Urinary bladder (tissue), 4 donors: ENCODE data around the gene RPS6KA2. TPM values are rescaled to one million over a fixed set of nuclear protein-coding genes. Genes with fewer than 3 reads are reported as not detected.
"Not testable (repeated sequence)": the region's sequence is repeated elsewhere in the genome, so short reads cannot be mapped to it uniquely, and the experiment has no call there.

Experiments used
- DNase-seq: peaks from one replicate; pipeline ENCODE4 v3.0.0-alpha.2; 2015; ENCODE audit errors: extremely low spot score
- H3K27ac ChIP-seq: one replicate; pipeline ENCODE4 v1.5.1; 2013; ENCODE audit warnings: low read depth, mild to moderate bottlenecking, moderate library complexity
- H3K36me3 ChIP-seq: one replicate; pipeline ENCODE4 v1.6.1; 2013; ENCODE audit warnings: mild to moderate bottlenecking, moderate library complexity; ENCODE audit not compliant: insufficient read depth
- H3K4me1 ChIP-seq: one replicate; pipeline ENCODE4 v1.6.1; 2013; ENCODE audit warnings: mild to moderate bottlenecking, moderate library complexity; ENCODE audit not compliant: insufficient read depth
- H3K4me3 ChIP-seq: one replicate; pipeline ENCODE4 v1.5.1; 2013; ENCODE audit warnings: low read depth, low read length
- whole genome bisulfite sequencing: extraction: QIAGEN DNeasy Blood & Tissue Kit; methylation state at CpG from one replicate; pipeline ENCODE4 v1.1.7; 2013; 5-methylcytosine and 5-hydroxymethylcytosine counted together
- polyA plus RNA-seq: library from polyadenylated mRNA; stranded (reverse); fragments of 200-250 nt; gene quantifications from one replicate; pipeline ENCODE4 v1.2.3, GENCODE V29; 2013
- total RNA-seq: library from RNA; depleted of rRNA; stranded (reverse); fragments of >200 nt; gene quantifications from one replicate; pipeline ENCODE4 v1.2.3, GENCODE V29; 2014
- donor health status: healthy with polysubstance abuse.
- donor health status: healthy.

The RPS6KA2 gene
- total and polyA plus RNA-seq, 2 donors, result 34.7 to 67.0 TPM

DNA sequence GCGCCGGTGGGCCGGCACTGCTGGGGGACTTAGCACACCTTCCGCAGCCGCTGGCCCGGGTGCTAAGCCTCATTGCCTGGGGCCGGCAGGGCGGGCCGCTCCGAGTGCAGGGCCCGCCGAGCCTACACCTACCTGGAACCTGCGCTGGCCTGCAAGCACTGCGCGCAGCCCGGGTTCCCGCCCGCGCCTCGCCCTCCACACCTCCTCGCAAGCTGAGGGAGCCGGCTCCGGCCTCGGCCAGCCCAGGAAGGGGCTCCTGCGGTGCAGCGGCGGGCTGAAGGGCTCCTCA, 233.6 kb downstream of the RPS6KA2 start:
- no peak overlapping the region for H3K27ac ChIP-seq
- H3K36me3 ChIP-seq, result no peaks in the 10 kb centered on the region
- H3K4me1 ChIP-seq, result no peaks in the 10 kb centered on the region
- H3K4me3 ChIP-seq, result no peak overlapping the region
- WGBS, result 87% methylated on average over 27 of the region's 27 CpGs
- DNase-seq, result no peak

DNA sequence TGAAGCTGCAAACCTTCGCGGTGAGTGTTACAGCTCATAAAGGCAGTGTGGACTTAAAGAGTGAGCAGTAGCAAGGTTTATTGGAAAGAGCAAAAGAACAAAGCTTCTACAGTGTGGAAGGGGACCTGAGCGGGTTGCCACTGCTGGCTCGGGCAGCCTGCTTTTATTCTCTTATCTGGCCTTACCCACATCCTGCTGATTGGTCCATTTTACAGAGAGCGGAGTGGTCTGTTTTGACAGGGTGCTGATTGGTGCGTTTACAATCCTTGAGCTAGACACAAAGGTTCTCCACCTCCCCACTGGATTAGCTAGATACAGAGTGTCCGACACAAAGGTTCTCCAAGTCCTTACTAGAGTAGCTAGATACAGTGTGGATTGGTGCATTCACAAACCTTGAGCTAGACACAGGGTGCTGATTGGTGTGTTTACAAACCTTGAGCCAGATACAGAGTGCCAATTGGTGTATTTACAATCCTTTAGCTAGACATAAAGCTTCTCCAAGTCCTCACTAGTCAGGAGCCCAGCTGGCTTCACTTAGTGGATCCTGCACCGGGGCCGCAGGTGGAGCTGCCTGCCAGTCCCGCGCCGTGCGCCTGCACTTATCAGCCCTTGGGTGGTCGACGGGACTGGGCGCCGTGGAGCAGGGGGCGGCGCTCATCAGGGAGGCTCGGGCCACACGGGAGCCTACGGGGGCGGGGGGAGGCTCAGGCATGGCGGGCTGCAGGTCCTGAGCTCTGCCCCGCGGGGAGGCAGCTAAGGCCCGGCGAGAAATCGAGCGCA, 234.1 kb downstream of the RPS6KA2 start:
- H3K36me3 ChIP-seq, H3K27ac ChIP-seq, DNase-seq, H3K4me1 ChIP-seq, H3K4me3 ChIP-seq: not testable (repeated sequence)
- WGBS, result 79% methylated on average over 30 of the region's 30 CpGs

DNA sequence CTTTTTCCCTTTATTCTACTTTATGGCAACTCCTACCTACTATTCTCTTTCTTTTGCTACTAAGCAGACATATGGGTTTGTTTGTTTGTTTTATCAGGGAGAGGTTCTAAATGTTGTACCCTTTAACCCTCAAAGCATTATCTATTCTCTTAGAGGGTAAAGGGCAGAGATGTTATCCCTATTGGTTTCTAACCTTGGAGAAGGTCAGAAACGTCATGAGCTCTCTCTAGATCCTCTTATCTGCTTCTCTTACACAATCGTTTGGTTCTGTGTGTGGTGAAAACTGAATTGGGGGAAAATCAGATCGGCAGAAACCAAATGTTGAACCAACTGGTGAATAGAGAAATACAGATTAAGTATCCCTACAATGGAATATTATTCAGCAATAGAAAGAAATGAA, 237.9 kb downstream of the RPS6KA2 start:
- Histone ChIP-seq H3K36me3 (no peaks in the 10 kb centered on the region), H3K27ac (no peak overlapping the region), H3K4me1 (no peaks in the 10 kb centered on the region), H3K4me3 (no peak overlapping the region)
- no peak for DNase-seq
- 47% methylated on average over 3 of the region's 3 CpGs for WGBS

DNA sequence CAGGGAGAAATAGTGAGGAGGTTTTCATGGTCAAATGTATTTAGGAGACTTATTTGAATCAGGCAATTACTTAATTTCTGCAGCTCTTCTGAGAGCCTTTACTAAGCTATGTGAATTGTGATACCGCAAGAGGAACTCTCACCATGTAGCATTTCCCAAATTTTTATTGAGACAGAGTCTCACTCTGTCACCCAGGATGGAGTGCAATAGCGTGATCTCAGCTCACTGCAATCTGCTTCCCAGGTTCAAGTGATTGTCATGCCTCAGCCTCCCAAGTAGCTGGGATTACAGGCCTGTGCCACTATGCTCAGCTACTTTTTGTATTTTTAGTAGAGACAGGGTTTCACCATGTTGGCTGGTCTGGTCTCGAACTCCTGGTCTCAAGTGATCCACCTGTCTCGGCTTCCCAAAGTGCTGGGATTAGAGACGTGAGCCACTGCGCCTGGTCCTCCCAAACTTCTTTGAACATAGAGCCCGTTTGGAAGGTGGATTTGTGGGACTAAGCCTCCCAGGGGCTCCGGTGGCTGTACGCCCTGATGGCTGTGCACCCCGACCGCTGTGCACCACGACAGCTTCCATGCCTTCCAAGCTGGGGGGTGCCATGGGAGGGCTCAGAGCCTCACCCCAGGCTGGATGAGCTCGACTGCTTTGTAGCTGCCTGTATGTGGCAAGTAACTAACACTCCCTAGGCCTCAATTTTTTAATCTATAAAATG, 238.6 kb downstream of the RPS6KA2 start:
- Histone ChIP-seq H3K4me1 (no peaks in the 10 kb centered on the region), H3K27ac (no peak overlapping the region), H3K36me3 (no peaks in the 10 kb centered on the region), H3K4me3 (no peak overlapping the region)
- no peak for DNase-seq
- 86% methylated on average over 13 of the region's 13 CpGs for WGBS

DNA sequence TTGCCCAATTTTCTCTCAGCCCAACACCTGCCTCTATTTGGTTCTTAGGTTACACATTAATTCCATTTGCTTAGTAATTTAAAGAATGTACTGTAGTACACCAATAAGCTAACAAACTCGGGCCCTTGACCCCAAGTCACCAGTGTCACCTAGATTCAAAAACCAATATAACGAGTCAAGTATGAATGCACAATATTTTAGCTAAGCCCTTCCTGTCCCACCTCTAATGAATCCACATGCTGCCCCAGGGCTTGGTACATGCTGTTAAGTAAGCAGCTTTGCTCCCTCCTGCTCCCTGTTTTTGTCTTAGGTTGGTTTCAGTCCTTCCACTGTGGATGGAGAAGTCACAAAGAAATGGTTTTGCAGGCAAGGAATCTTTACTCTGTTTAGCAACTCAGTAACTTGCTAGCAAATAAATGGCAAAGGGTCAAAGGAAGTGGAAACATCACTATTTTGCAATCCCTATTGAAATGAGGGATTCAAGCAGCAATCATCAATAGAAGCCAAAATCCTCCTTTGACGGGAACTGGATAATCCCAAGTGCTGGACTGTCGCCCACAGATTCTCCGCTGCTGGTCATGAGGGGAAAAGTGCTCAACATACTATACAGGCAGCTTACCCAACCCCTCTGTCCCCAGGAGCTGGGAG, 239.3 kb downstream of the RPS6KA2 start:
- no peak for DNase-seq
- Histone ChIP-seq H3K4me3 (no peak overlapping the region), H3K36me3 (no peaks in the 10 kb centered on the region), H3K27ac (no peak overlapping the region), H3K4me1 (no peaks in the 10 kb centered on the region)
- WGBS, result 71% methylated on average over 5 of the region's 5 CpGs

DNA sequence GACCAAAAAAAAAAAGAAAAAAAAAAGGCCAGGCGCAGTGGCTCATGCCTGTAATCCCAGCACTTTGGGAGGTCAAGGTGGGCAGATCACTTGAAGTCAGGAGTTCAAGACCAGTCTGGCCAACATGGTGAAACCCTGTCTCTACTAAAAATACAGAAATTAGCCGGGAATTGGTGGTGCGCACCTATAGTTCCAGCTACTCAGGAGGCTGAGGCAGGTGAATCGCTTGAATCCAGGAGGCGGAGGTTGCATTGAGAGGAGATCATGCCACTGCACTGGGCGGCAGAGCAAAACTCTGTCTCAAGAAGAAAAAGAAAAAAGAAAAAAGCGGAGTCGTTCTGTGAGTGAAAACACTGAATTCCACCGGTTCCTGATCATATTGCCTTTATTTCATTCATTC, 240.0 kb downstream of the RPS6KA2 start:
- H3K27ac ChIP-seq, H3K36me3 ChIP-seq, H3K4me3 ChIP-seq, H3K4me1 ChIP-seq, DNase-seq: not testable (repeated sequence)
- 96% methylated on average over 9 of the region's 9 CpGs for WGBS

DNA sequence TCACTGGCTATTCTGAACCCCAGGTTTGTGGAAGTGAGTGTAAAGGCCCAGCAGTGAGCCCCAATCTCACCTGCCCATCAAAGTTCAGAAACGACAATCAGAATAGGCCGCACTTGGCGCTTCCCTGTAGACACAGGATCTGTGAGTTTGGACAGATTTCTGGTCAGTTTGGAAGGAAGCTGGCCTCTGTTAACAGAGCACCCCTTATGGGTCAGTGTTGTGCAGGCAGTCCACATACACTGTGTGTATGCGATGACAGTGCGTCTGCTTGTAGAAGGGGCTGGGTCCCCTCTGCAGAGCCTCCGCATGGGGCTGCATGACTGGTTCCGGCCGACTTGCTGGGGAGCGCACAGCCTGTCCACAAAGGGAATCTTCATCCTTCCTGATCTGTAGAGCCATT, 240.9 kb downstream of the RPS6KA2 start:
- no peak for DNase-seq
- Histone ChIP-seq H3K4me1 (no peaks in the 10 kb centered on the region), H3K36me3 (no peaks in the 10 kb centered on the region), H3K27ac (no peak overlapping the region), H3K4me3 (no peak overlapping the region)
- 94% methylated on average over 9 of the region's 9 CpGs for WGBS

DNA sequence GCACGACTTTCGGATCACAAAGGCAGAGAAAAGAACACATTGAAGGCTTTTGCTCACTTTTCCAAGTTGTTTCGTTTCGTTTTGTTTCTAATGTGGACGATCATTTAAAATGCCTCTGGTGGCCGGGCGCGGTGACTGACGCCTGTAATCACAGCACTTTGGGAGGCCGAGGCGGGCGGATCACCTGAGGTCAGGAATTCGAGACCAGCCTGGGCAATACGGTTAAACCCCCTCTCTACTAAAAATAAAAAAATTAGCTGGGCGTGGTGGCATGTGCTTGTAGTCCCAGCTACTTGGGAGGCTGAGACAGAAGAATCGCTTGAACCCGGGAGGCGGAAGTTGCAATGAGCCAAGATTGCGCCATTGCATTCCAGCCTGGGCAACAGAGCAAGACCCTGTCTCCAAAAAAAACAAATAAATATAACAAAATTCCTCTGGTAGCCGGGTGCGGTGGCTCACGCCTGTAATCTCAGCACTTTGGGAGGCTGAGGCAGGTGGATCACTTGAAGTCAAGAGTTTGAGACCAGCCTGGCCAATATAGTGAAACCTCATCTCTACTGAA, 243.2 kb downstream of the RPS6KA2 start:
- H3K36me3 ChIP-seq, H3K4me1 ChIP-seq, DNase-seq: not testable (repeated sequence)
- H3K4me3 ChIP-seq, result peak overlapping the region; percentile 95
- 20% methylated on average over 22 of the region's 22 CpGs for WGBS
- H3K27ac ChIP-seq, result peak overlapping the region; percentile 92

DNA sequence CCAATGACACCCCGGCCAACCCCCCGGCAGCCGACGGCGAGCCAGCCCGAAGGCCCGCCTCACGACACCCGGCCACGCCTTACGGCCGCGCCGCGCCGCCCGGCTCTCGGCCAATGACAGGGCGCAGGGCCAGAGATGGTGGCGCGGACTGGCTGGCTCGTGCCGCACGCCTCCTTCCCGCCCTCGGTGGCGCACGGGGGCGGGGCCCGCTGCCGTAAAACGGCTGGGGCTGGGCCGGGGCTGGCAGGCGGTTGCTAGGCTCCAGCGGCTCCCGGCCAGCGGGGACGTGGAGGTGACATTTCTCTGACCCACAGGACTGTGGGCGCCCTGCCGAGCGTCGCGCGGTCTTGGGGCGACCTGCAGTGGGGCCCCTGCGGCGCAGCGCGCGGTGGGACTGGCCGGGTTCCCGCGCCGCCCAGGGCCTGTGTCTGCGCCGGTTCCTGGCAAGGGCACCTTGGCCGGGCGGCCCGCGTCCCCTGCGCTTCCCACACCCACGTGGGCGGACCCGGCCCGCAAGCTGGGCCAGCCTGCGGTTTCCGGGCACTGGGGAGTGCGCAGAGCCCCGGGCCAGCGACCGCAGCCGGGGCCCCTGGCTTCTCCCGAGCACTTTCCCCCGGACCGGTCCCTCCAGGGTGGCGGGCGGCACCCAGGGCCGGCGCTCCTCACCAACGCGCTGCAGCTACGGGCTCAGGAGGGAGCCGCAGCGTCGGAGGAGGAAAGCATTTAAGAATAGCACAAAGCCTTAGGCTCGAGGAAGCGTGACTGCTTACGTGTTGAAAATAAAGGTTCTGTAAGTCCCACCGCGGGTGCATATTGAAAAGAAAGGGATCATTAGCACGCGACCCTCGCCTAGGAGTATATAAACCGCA, 243.9 kb downstream of the RPS6KA2 start, which contains the start of gene MPC1:
MPC1 (minus strand) TSS at position 8 of the 869 bp plus-strand sequence. CDS start 64 bp downstream, outside the sequence.
- peak; percentile 84 for DNase-seq
- Histone ChIP-seq H3K36me3 (no peaks in the 10 kb centered on the region), H3K4me3 (peak within 1 kb of the TSS; percentile 95), H3K4me1 (no peaks in the 10 kb centered on the region), H3K27ac (peak within 1 kb of the TSS; percentile 92)
- under 1% methylated on average over 94 of the region's 94 CpGs for WGBS

DNA sequence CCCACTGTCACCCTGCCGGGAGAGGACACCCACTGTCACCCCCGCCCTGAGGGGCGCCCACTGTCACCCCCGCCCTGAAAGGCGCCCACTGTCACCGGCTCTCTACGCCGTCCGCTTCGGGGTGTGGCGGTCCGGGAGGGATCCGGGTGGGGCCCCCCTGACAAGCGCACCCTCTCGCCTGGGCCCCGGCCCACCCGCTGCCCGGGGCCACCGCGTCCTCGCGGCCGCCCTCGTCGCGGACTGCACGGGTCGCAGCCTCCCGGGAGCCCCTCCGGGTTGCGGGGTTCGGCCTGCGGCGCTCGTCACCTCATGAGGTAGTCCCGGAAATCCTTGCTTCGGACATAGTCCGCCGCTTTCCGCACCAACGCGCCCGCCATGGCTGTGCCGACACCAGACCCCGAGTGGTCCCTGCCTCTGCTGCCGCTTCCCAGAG, 244.5 kb downstream of the RPS6KA2 start:
- no peak for DNase-seq
- Histone ChIP-seq H3K4me3 (peak overlapping the region; percentile 95), H3K4me1 (no peaks in the 10 kb centered on the region), H3K27ac (peak overlapping the region; percentile 80), H3K36me3 (no peaks in the 10 kb centered on the region)
- WGBS, result under 1% methylated on average over 46 of the region's 46 CpGs

DNA sequence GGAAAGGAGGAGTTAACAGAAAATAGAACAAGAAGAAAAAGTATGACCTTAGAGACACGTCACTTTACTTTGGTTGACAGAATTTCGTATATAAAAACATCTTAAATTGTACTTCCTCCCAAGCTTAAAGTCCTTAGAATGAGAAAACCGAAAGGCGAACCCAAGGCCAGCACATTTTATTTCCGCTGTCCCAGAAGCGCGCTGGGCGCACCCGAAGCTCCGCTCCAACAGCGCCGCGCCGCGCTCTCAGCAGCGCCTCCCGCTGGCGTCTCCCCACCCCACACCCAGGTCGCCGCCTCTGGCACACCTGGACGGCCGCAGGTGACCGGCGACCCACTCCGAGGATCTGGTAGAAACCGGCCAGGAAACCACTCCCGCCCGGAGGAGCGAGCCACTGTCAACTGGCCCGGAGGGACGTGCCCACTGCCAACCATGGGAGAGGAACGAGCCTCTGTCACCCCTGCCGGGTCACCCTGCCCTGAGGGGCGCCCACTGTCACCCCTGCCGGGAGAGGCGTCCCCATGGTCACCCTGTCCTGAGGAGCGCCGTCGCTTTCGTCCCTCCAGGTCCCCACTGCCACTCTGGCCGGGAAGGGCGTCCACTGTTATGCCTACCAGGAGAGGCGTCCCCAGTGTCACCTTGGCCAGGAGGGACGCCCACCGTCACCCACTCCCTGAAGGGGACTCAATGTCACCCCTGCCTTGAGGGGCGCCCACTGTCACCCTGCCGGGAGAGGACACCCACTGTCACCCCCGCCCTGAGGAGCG, 245.1 kb downstream of the RPS6KA2 start:
- DNase-seq, result no peak
- no peaks in the 10 kb centered on the region for H3K36me3 ChIP-seq
- peak overlapping the region; percentile 59 for H3K27ac ChIP-seq
- under 1% methylated on average over 49 of the region's 49 CpGs for WGBS
- H3K4me3 ChIP-seq, result peak overlapping the region; percentile 95
- no peaks in the 10 kb centered on the region for H3K4me1 ChIP-seq

DNA sequence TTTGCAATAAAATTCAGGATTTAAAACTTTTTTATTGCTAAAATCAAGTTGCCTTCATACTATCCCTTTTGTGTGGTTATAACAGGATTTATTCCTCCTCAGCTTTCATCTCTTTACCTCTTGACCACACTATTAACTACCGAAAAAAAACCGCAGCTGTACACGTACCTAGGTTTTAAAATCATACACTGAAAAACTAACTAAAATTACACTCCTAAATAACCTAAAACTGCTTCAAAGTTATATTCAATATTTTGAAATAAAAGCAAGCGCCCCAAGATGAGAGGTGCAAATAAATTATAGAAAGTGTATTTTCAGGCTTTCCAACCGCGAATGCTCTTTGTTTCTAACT, 245.7 kb downstream of the RPS6KA2 start:
- 40% methylated on average over 6 of the region's 6 CpGs for WGBS
- H3K27ac ChIP-seq, result no peak overlapping the region

More for the DNA sequence above, 245.7 kb downstream of the RPS6KA2 start:
- Histone ChIP-seq H3K4me1 (no peaks in the 10 kb centered on the region), H3K36me3 (no peaks in the 10 kb centered on the region), H3K4me3 (peak overlapping the region; percentile 95)
- no peak for DNase-seq
